ENCODE data around the gene DDX19B.
"Not testable (repeated sequence)": the region's sequence is repeated elsewhere in the genome, so short reads cannot be mapped to it uniquely, and the experiment has no call there.

DNA sequence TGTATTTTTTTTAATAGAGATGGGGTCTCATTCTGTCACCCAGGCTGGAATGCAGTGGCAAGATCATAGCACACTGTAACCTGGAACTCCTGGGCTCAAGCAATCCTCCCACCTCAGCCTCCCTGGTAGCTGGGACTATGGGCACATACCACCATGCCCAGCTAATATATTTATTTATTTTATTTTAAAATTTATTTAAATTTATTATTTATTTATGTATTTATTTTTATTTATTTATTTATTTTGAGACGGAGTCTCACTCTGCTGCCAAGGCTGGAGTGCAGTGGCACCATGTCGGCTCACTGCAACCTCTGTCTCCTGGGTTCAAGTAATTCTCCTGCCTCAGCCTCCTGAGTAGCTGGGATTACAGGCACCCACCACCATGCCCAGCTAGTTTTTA, 8.7 kb downstream of the DDX19B start:
- TF ChIP-seq, protein P1, sequence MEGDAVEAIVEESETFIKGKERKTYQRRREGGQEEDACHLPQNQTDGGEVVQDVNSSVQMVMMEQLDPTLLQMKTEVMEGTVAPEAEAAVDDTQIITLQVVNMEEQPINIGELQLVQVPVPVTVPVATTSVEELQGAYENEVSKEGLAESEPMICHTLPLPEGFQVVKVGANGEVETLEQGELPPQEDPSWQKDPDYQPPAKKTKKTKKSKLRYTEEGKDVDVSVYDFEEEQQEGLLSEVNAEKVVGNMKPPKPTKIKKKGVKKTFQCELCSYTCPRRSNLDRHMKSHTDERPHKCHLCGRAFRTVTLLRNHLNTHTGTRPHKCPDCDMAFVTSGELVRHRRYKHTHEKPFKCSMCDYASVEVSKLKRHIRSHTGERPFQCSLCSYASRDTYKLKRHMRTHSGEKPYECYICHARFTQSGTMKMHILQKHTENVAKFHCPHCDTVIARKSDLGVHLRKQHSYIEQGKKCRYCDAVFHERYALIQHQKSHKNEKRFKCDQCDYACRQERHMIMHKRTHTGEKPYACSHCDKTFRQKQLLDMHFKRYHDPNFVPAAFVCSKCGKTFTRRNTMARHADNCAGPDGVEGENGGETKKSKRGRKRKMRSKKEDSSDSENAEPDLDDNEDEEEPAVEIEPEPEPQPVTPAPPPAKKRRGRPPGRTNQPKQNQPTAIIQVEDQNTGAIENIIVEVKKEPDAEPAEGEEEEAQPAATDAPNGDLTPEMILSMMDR (conservative IDR thresholded peaks at IDR 0.05) = not testable (repeated sequence)
- TF ChIP-seq ZFX (IDR thresholded peaks at IDR 0.05) = not testable (repeated sequence)
